Testis (tissue), 3 donors: ENCODE measurements around the gene GID4. TPM values are rescaled to one million over a fixed set of nuclear protein-coding genes. Genes with fewer than 3 reads are reported as not detected.

Experiments used
- DNase-seq: peaks from one replicate; pipeline ENCODE4 v3.0.0-alpha.2; 2019
- H3K27ac ChIP-seq, 2 donors: fragments of 200-600 bp; sonication (generic); one replicate each; pipeline ENCODE4 v1.5.1; 2019
- H3K27me3 ChIP-seq: fragments of 200-600 bp; sonication (generic); one replicate; pipeline ENCODE4 v1.5.1; 2019
- H3K36me3 ChIP-seq: fragments of 200-600 bp; sonication (generic); one replicate; pipeline ENCODE4 v1.5.1; 2017; ENCODE audit warnings: low read depth; ENCODE audit errors: missing control alignments
- H3K4me1 ChIP-seq: fragments of 200-600 bp; sonication (generic); one replicate; pipeline ENCODE4 v1.5.1; 2019
- H3K4me3 ChIP-seq, 2 donors: fragments of 200-600 bp; sonication (generic); one replicate each; pipeline ENCODE4 v1.5.1; 2017 to 2019
- H3K9me3 ChIP-seq: fragments of 200-600 bp; sonication (generic); one replicate; pipeline ENCODE4 v1.5.1; 2017
- CTCF ChIP-seq, 3 experiments: fragments of 450-650 bp in 2 of 3; fragments of 200-600 bp in 1 of 3; sonication (generic) in 1 of 3; IDR thresholded peaks; one replicate each; pipeline ENCODE4 v1.5.1; 2016 to 2019; ENCODE audit warnings: antibody characterized with exemption in 3 of 3, mild to moderate bottlenecking in 2 of 3, moderate library complexity in 1 of 3
- POLR2A ChIP-seq: fragments of 450-650 bp; IDR thresholded peaks from one replicate; pipeline ENCODE4 v1.6.1; 2017; ENCODE audit warnings: antibody characterized with exemption, mild to moderate bottlenecking, moderate library complexity
- WGBS, 2 donors: methylation state at CpG; one replicate each; pipeline ENCODE4 v1.1.5; 2018; 5-methylcytosine and 5-hydroxymethylcytosine counted together
- intact Hi-C: fragments of 100-400 bp; cut with DNase I; formaldehyde crosslinking; loops from one replicate; pipeline ENCODE4 v1.15.1; 2023; ENCODE audit warnings: low total_unique reads
- polyA plus RNA-seq: library from polyadenylated mRNA; stranded (reverse); fragments of 350-450 nt; fragmentation: Illumina TruSeq; extraction: RNeasy Lipid Tissue Mini Kit (QIAGEN cat#74804); gene quantifications from one replicate; pipeline ENCODE4 v1.2.3, GENCODE V29; 2014; ENCODE audit warnings: low read depth, low replicate concordance; ENCODE audit not compliant: insufficient read depth
- total RNA-seq, 2 donors: library from RNA; depleted of rRNA; stranded (reverse); fragments of >200 nt; gene quantifications; one replicate each; pipeline ENCODE4 v1.2.3, GENCODE V29; 2016

The GID4 gene
- total and polyA plus RNA-seq, 3 donors from 2014 or later, result 28.6 to 88.3 (median 36.1) TPM

DNA sequence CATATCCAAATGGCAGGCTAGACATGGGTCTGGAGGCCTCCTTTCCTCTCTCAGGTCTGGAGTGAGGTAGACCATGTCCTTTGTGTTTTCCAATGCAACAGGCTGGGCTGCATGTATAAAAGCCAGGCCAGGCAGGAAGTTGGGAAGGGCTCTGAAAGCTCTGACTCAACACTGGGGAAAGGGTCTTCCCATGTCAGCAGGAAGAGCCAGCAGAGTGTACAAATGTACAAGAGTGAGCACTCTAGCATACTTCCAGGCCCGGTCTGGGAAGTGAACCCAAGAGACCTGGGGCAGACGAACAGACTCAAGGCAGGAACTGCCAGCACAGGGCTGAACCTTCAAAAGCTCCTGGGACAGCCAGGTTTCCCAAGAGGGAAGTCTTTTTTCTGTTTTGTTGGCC, 7.3 kb upstream of the GID4 start:
- H3K27ac ChIP-seq, result no peak overlapping the region

DNA sequence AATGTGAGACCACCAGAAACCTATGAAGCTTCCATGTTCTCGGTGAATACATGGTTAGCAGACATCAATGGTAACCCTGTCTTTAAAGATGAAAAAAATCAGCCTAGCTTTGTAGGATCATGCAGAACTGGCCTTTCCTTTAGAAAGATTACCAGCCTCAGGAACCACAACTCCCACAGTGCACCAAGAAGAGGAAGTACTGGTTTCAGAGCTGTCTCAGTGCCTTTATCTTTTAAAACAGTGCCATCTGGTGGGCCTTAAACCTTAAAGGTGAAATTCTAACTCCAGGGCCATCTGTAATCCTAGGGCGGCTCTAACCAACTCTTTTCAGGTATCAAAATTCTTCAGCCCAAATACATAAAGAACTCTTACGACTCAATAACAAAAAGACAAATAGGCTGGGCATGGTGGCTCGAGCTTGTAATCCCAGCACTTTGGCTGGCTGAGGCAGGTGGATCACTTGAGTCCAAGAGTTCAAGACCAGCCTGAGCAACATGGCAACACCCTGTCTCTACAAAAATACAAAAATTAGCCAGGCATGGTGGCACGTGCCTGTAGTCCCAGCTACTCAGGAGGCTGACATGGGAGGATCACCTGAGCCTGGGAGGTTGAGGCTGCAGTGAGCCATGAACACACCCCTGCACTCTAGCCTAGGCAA, 5.6 kb upstream of the GID4 start:
- peak; percentile 42 to 73 (median 68) for TF ChIP-seq CTCF (IDR thresholded peaks at IDR 0.05)
- TF ChIP-seq POLR2A, result no peak
- H3K27me3 ChIP-seq, result no peaks in the 10 kb centered on the region
- H3K9me3 ChIP-seq, result no peaks in the 10 kb centered on the region
- H3K4me3 ChIP-seq, result no peak overlapping the region
- WGBS, 2 donors, result 43 to 47% methylated on average over 5 of the region's 5 CpGs
- peak; percentile 77 for DNase-seq
- intact Hi-C loops, result loop anchor here (10.0 kb wide), 2 partner anchors 139 to 349 kb away; partner anchors contain the start of gene RAI1
- no peaks in the 10 kb centered on the region for H3K36me3 ChIP-seq
- peaks cover 12% of the 10 kb centered on the region for H3K4me1 ChIP-seq
- no peak overlapping the region for H3K27ac ChIP-seq

More for the DNA sequence above, 7.3 kb upstream of the GID4 start:
- H3K9me3 ChIP-seq, result no peaks in the 10 kb centered on the region
- H3K4me3 ChIP-seq, result no peak overlapping the region
- H3K4me1 ChIP-seq, result no peaks in the 10 kb centered on the region
- no peaks in the 10 kb centered on the region for H3K27me3 ChIP-seq
- 34 to 63% methylated on average over 2 of the region's 2 CpGs for WGBS, 2 donors
- H3K36me3 ChIP-seq, result no peaks in the 10 kb centered on the region
- intact Hi-C loops, result loop anchor here (10.0 kb wide), 2 partner anchors 137 to 347 kb away; partner anchors contain the start of gene RAI1
- no peak for TF ChIP-seq POLR2A
- no peak for TF ChIP-seq CTCF (IDR thresholded peaks at IDR 0.05)
- no peak for DNase-seq

DNA sequence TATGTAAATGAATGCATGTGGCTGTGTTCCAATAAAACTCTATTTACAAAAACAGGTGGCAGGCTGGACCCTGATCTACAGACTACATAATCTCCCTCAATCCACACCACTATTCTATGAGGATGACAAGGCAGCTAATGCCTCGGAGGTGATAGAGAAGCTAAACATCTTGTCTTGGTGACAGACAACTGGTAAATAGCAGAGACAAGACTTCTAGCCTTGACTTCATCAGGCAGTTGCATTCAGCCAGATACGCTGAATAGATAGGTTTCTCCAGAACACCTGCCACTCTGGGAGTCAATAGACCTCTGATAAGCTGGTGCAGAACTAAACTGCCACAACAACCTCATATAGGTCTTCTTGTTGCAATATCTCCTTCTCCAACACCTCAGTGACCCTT, 3.5 kb upstream of the GID4 start:
- no peaks in the 10 kb centered on the region for H3K36me3 ChIP-seq
- no peaks in the 10 kb centered on the region for H3K9me3 ChIP-seq
- 72 to 80% methylated on average over 2 of the region's 2 CpGs for WGBS, 2 donors
- H3K4me3 ChIP-seq, result no peak overlapping the region
- no peak for TF ChIP-seq CTCF (IDR thresholded peaks at IDR 0.05)
- no peak for TF ChIP-seq POLR2A
- DNase-seq, result no peak
- intact Hi-C loops, result loop anchor here (10.0 kb wide), 2 partner anchors 141 to 351 kb away; partner anchors contain the start of gene RAI1
- peaks cover 20% of the 10 kb centered on the region for H3K4me1 ChIP-seq
- no peak overlapping the region for H3K27ac ChIP-seq
- no peaks in the 10 kb centered on the region for H3K27me3 ChIP-seq

- no peak overlapping the region for H3K27ac ChIP-seq
These were observed 1.7 kb upstream of the GID4 start for GRCh38 chr17:18037486-18037885.

More at GRCh38 chr17:18037486-18037885, 1.7 kb upstream of the GID4 start:
- DNase-seq, result no peak
- TF ChIP-seq CTCF (IDR thresholded peaks at IDR 0.05) (no peak), POLR2A (no peak)
- Histone ChIP-seq H3K9me3 (no peaks in the 10 kb centered on the region), H3K36me3 (no peaks in the 10 kb centered on the region), H3K4me3 (no peak overlapping the region), H3K4me1 (peaks cover 24% of the 10 kb centered on the region), H3K27me3 (no peaks in the 10 kb centered on the region)
- WGBS, 2 donors, result 76 to 80% methylated on average over 6 of the region's 6 CpGs
- intact Hi-C loops, result loop anchor here (10.0 kb wide), 2 partner anchors 143 to 353 kb away; partner anchors contain the start of gene RAI1
